Measurements from ENCODE around the gene CFAP251. TPM values are rescaled to one million over a fixed set of nuclear protein-coding genes. Genes with fewer than 3 reads are reported as not detected.

The CFAP251 gene
- total RNA-seq, 1 experiment from 2014 or later = 0.81 TPM

DNA sequence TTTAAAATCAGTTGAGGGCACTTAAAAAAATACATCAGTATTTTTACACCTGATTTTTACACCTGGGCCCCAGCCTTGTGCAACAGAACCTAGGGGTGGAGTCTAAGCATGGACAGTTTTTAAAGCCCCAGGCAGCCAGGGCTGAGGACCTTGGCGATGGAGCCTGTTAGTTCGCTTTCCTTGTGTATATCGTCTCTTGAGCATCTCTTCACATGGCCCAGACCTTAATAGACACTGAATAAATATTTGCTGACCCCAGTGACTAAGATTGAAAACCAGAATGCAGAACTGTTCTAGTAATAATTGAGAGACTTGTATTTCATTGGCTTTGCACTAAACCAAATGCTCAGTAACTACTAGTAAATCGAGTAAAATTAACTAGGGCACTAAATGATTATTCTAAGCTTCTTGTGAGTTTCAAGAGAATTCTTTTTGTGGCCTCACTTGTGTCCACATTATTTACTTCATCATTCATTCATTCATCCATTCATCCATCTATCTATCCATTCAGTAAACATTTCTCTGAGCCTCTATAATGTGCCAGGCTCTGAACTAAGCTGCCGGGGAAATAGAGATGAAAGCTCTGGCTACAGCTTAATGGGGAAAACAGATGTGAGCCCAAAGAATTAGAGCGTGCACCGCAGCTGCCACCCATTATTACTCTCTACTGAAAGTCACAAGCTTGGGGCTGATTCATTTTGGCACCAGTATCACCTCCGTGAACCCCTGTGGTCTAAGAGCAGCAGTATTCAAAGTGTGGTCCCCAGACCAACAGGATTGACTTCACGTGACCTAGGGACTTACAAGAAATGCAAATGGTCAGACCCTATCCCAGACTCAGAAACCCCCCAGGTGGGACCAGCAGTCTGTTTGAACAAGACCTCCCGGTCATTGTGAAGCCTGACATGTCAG lies 72.6 kb downstream of the CFAP251 start:
- Histone ChIP-seq H2AK5ac (ENCODE audit: insufficient read length, low read length) (no peak overlapping the region), H2BK15ac (ENCODE audit: low read depth, low read length) (no peak overlapping the region), H2BK120ac (ENCODE audit: low read depth, low read length, poor library complexity, severe bottlenecking) (peak overlapping the region; percentile 23), H2AFZ (ENCODE audit: low read length) (no peak overlapping the region), H4K8ac (replicated peaks; ENCODE audit: insufficient read length, low read depth, low read length) (no peak overlapping the region), H3K79me2 (ENCODE audit: insufficient read depth, low read length) (no peaks in the 10 kb centered on the region), H3K4ac (ENCODE audit: low read depth, low read length) (no peak overlapping the region), H3T11ph (ENCODE audit: low read length) (no peak overlapping the region), H3K4me2 (ENCODE audit: insufficient read depth, insufficient read length, low read length) (no peak overlapping the region), H3K27me3 (ENCODE audit: insufficient read depth, low read length) (no peaks in the 10 kb centered on the region), H4K20me1 (ENCODE audit: control insufficient read depth, insufficient read depth, insufficient read length) (no peaks in the 10 kb centered on the region), H3K23ac (ENCODE audit: insufficient read length, low read depth, low read length) (no peak overlapping the region), H3K18ac (ENCODE audit: insufficient read length, low read depth, low read length) (no peak overlapping the region), H4K5ac (ENCODE audit: insufficient read length, low read depth, low read length) (no peak overlapping the region), H4K91ac (ENCODE audit: insufficient read length, low read depth, low read length) (no peak overlapping the region), H2BK5ac (ENCODE audit: insufficient read length, low read length) (no peak overlapping the region), H3K4me1 (ENCODE audit: insufficient read depth, low read length) (no peaks in the 10 kb centered on the region), H3K79me1 (ENCODE audit: insufficient read depth, low read depth, low read length, poor library complexity, severe bottlenecking) (no peaks in the 10 kb centered on the region), H3K56ac (ENCODE audit: insufficient read length, low read depth, low read length) (no peak overlapping the region), H3K9ac (ENCODE audit: extremely low read depth, insufficient read length, low read length) (no peak overlapping the region), H3K9me3 (ENCODE audit: control insufficient read depth, low read depth, low read length) (no peaks in the 10 kb centered on the region), H2BK20ac (ENCODE audit: low read depth, low read length, poor library complexity, severe bottlenecking) (no peak overlapping the region), H2BK12ac (ENCODE audit: insufficient read length, low read depth, low read length) (no peak overlapping the region), H3K14ac (ENCODE audit: insufficient read depth, low read length) (no peak overlapping the region), H3K23me2 (ENCODE audit: insufficient read length, low read depth, low read length, poor library complexity, severe bottlenecking) (peaks cover 2% of the 10 kb centered on the region), H3K27ac (ENCODE audit: insufficient read length, low read depth, low read length) (no peak overlapping the region)
- H3K36me3 Mint-ChIP-seq (ENCODE audit: insufficient read depth in 1 of 3, low read depth in 3 of 3) = no peaks in the 10 kb centered on the region
- H3K27me3 Mint-ChIP-seq (ENCODE audit: low read depth) = no peaks in the 10 kb centered on the region
- no peaks in the 10 kb centered on the region; a peak in 1 of 4 replicates for H3K4me1 Mint-ChIP-seq
- TF ChIP-seq, protein P1, sequence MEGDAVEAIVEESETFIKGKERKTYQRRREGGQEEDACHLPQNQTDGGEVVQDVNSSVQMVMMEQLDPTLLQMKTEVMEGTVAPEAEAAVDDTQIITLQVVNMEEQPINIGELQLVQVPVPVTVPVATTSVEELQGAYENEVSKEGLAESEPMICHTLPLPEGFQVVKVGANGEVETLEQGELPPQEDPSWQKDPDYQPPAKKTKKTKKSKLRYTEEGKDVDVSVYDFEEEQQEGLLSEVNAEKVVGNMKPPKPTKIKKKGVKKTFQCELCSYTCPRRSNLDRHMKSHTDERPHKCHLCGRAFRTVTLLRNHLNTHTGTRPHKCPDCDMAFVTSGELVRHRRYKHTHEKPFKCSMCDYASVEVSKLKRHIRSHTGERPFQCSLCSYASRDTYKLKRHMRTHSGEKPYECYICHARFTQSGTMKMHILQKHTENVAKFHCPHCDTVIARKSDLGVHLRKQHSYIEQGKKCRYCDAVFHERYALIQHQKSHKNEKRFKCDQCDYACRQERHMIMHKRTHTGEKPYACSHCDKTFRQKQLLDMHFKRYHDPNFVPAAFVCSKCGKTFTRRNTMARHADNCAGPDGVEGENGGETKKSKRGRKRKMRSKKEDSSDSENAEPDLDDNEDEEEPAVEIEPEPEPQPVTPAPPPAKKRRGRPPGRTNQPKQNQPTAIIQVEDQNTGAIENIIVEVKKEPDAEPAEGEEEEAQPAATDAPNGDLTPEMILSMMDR (conservative IDR thresholded peaks at IDR 0.05) = no peak
- no peak overlapping the region for H3K27ac Mint-ChIP-seq
- peaks cover 3 to 5% of the 10 kb centered on the region in 2 experiments; a peak in 2 of 5 replicates for H3K9me3 Mint-ChIP-seq
- no peak for DNase-seq
- no peak overlapping the region for H3K4me3 Mint-ChIP-seq
- WGBS (ENCODE audit: extremely low coverage, insufficient read length, low lambda C conversion rate) = no CpG with 5 or more reads among the region's 10 CpGs

Measured in H9 (cell line).